C4-2B (cell line): Measurements from ENCODE around the gene SLCO3A1.

Source experiments
- ZFX ChIP-seq: fragments of 450-650 bp; IDR thresholded peaks from 2 replicates; pipeline ENCODE4 v1.6.1; 2017
- TF ChIP-seq, protein P1 (sequence below): fragments of 450-650 bp; conservative IDR thresholded peaks from 2 replicates; pipeline ENCODE4 v1.5.1; 2017; ENCODE audit warnings: mild to moderate bottlenecking

DNA sequence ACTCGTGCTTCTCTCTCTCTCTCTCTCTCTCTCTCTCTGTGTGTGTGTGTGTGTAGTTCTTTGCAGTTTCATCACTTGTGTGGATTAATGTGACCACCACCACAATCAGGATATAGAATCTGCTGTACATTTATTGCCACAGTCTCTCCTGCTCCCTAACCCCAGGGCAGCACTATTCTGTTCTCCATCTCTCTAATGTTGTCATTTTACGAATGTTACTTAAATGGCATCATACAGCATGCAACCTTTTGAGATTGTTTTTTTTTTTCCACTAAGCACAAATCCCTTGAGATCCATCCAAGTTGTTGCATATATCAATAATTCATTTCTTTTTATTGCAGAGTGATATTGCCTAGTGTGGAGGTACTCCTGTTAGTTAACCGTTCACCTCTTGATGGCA, 26.9 kb downstream of the SLCO3A1 start:
- TF ChIP-seq, protein P1, sequence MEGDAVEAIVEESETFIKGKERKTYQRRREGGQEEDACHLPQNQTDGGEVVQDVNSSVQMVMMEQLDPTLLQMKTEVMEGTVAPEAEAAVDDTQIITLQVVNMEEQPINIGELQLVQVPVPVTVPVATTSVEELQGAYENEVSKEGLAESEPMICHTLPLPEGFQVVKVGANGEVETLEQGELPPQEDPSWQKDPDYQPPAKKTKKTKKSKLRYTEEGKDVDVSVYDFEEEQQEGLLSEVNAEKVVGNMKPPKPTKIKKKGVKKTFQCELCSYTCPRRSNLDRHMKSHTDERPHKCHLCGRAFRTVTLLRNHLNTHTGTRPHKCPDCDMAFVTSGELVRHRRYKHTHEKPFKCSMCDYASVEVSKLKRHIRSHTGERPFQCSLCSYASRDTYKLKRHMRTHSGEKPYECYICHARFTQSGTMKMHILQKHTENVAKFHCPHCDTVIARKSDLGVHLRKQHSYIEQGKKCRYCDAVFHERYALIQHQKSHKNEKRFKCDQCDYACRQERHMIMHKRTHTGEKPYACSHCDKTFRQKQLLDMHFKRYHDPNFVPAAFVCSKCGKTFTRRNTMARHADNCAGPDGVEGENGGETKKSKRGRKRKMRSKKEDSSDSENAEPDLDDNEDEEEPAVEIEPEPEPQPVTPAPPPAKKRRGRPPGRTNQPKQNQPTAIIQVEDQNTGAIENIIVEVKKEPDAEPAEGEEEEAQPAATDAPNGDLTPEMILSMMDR = no peak
- TF ChIP-seq ZFX = no peak
